GM23248 (cell line): Measurements from ENCODE around the gene POLE2.

ENCODE experiments used
- EZH2 ChIP-seq: fragments of 200-600 bp; sonication (generic); IDR thresholded peaks from 2 replicates; pipeline ENCODE4 v1.6.1; 2018; ENCODE audit warnings: antibody characterized with exemption, mild to moderate bottlenecking; ENCODE audit not compliant: insufficient read depth, poor library complexity, severe bottlenecking
- EZH2phosphoT487 ChIP-seq: fragments of 200-600 bp; sonication (generic); IDR thresholded peaks from 2 replicates; pipeline ENCODE4 v1.6.1; 2018; ENCODE audit warnings: antibody characterized with exemption, moderate library complexity, mild to moderate bottlenecking, low read depth; ENCODE audit not compliant: insufficient read depth

DNA sequence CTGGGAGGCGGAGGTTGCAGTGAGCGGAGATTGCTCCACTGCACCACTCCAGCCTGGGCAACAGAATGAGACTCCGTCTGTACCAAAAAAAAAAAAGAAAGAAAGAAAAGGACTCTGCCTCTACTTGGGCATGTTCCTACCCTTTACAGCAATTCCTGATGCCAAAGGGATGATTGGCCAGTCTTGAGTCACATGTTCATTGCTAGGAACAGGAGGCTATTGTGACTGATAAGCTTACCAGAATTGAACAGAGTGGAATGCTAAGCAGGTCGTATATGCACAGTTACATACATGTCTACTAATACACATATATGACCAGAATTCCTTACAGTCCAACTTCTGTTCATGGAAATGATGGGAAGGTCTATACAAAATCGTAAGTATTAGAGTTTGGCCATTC, 39.2 kb upstream of the POLE2 start:
- TF ChIP-seq EZH2phosphoT487 (no peak), EZH2 (no peak)
